ENCODE measurements around the gene RMRP. TPM values are rescaled to one million over a fixed set of nuclear protein-coding genes. Genes with fewer than 3 reads are reported as not detected.
A peak's percentile ranks its signal among the peaks of the same experiment; 100 is the strongest.

Gene RMRP
- total RNA-seq, 1 experiment from 2014 or later, result 36,790 TPM

- ChIA-PET CTCF (no interaction called here), POLR2A (ENCODE audit: unreplicated experiment) (no interaction called here)
- Histone ChIP-seq H3F3A (ENCODE audit: low read length, unreplicated experiment) (no peaks in the 10 kb centered on the region), H3K4me2 (ENCODE audit: low read length) (no peak overlapping the region), H3K9me3 (ENCODE audit: low read length) (no peaks in the 10 kb centered on the region), H3K79me2 (ENCODE audit: low read length) (peaks cover 7% of the 10 kb centered on the region), H3K36me3 (ENCODE audit: low read depth, low read length) (no peaks in the 10 kb centered on the region; the same call in 1 of the 2 replicates), H3K4me1 (ENCODE audit: insufficient read depth, low read length) (peaks cover 8% of the 10 kb centered on the region; the same call in 1 of the 2 replicates), H3K27me3 (ENCODE audit: low read length) (no peaks in the 10 kb centered on the region), H4K20me1 (ENCODE audit: low read length) (no peaks in the 10 kb centered on the region), H3K9ac (ENCODE audit: low read length) (no peak overlapping the region), H3K27ac (ENCODE audit: low read length) (no peak overlapping the region), H2AFZ (ENCODE audit: low read length) (no peak overlapping the region), H3K4me3 (ENCODE audit: low read length) (no peak overlapping the region), H3K9me2 (replicated peaks; ENCODE audit: low read length) (no peaks in the 10 kb centered on the region)
- no TSS peak for BruUV-seq (replicated peaks)
- ATAC-seq (peak; percentile 58), DNase-seq (peak; percentile 47)
- intact Hi-C loops (cut with micrococcal nuclease), result no loop called here
- TF ChIP-seq EZH2 (IDR thresholded peaks at IDR 0.05; ENCODE audit: low read length, unreplicated experiment), result no peak
- TF ChIP-seq CTCF (conservative IDR thresholded peaks at IDR 0.05; ENCODE audit: low read depth, low read length), result peak; percentile 58
Measured at GRCh38 chr9:35611230-35611797, 46.5 kb downstream of the RMRP start.

GRCh38 chr9:35609820-35610163 is 48.0 kb downstream of the RMRP start:
- H3F3A ChIP-seq (ENCODE audit: low read length, unreplicated experiment), result no peaks in the 10 kb centered on the region
- DNase-seq (no peak), ATAC-seq (no peak)
- no peak overlapping the region for H2AFZ ChIP-seq (ENCODE audit: low read length)
- no peaks in the 10 kb centered on the region for H3K9me3 ChIP-seq (ENCODE audit: low read length)
- H3K4me2 ChIP-seq (ENCODE audit: low read length), result no peak overlapping the region
- TF ChIP-seq EZH2phosphoT487 (IDR thresholded peaks at IDR 0.05; ENCODE audit: borderline replicate concordance, low read length), result no peak
- no peak for TF ChIP-seq CTCF (conservative IDR thresholded peaks at IDR 0.05; ENCODE audit: low read depth, low read length)
- TF ChIP-seq EZH2 (IDR thresholded peaks at IDR 0.05; ENCODE audit: low read length, unreplicated experiment), result no peak
- intact Hi-C loops (cut with micrococcal nuclease), result no loop called here
- H3K27me3 ChIP-seq (ENCODE audit: low read length), result no peaks in the 10 kb centered on the region
- no peaks in the 10 kb centered on the region for H3K9me2 ChIP-seq (replicated peaks; ENCODE audit: low read length)
- H3K4me1 ChIP-seq (ENCODE audit: insufficient read depth, low read length), result peaks cover 8% of the 10 kb centered on the region; the same call in 1 of the 2 replicates
- peaks cover 14% of the 10 kb centered on the region for H3K79me2 ChIP-seq (ENCODE audit: low read length)
- no peak overlapping the region for H3K9ac ChIP-seq (ENCODE audit: low read length)
- POLR2A ChIA-PET (ENCODE audit: unreplicated experiment), result no interaction called here
- BruUV-seq (replicated peaks), result no TSS peak
- H4K20me1 ChIP-seq (ENCODE audit: low read length), result no peaks in the 10 kb centered on the region
- no peak overlapping the region for H3K4me3 ChIP-seq (ENCODE audit: low read length)
- CTCF ChIA-PET, result no interaction called here
- H3K27ac ChIP-seq (ENCODE audit: low read length), result no peak overlapping the region
- H3K36me3 ChIP-seq (ENCODE audit: low read depth, low read length), result no peaks in the 10 kb centered on the region; the same call in 1 of the 2 replicates

GRCh38 chr9:35609001-35609819 is 48.6 kb downstream of the RMRP start:
- Histone ChIP-seq H3K4me3 (ENCODE audit: low read length) (no peak overlapping the region), H3K9ac (ENCODE audit: low read length) (no peak overlapping the region), H3F3A (ENCODE audit: low read length, unreplicated experiment) (no peaks in the 10 kb centered on the region), H3K36me3 (ENCODE audit: low read depth, low read length) (no peaks in the 10 kb centered on the region; the same call in 1 of the 2 replicates), H3K9me2 (replicated peaks; ENCODE audit: low read length) (no peaks in the 10 kb centered on the region), H3K27me3 (ENCODE audit: low read length) (no peaks in the 10 kb centered on the region), H3K4me2 (ENCODE audit: low read length) (no peak overlapping the region), H2AFZ (ENCODE audit: low read length) (no peak overlapping the region), H3K79me2 (ENCODE audit: low read length) (peaks cover 14% of the 10 kb centered on the region), H4K20me1 (ENCODE audit: low read length) (no peaks in the 10 kb centered on the region), H3K9me3 (ENCODE audit: low read length) (no peaks in the 10 kb centered on the region), H3K27ac (ENCODE audit: low read length) (no peak overlapping the region), H3K4me1 (ENCODE audit: insufficient read depth, low read length) (peaks cover 8% of the 10 kb centered on the region; the same call in 1 of the 2 replicates)
- CTCF ChIA-PET, result no interaction called here
- ATAC-seq, result no peak
- intact Hi-C loops (cut with micrococcal nuclease), result no loop called here
- TF ChIP-seq EZH2phosphoT487 (IDR thresholded peaks at IDR 0.05; ENCODE audit: borderline replicate concordance, low read length) (no peak), EZH2 (IDR thresholded peaks at IDR 0.05; ENCODE audit: low read length, unreplicated experiment) (no peak), CTCF (conservative IDR thresholded peaks at IDR 0.05; ENCODE audit: low read depth, low read length) (no peak)
- POLR2A ChIA-PET (ENCODE audit: unreplicated experiment), result no interaction called here
- DNase-seq, result no peak
- no TSS peak for BruUV-seq (replicated peaks)
